Body of pancreas (tissue), 4 donors: ENCODE data around the gene DLG1.

Experiments
- CTCF ChIP-seq, 7 experiments: fragments of 450-650 bp in 4 of 7; fragments of 200-600 bp in 3 of 7; sonication (generic) in 3 of 7; IDR thresholded peaks; one replicate each; pipeline ENCODE4 v1.5.1; 2016 to 2019; ENCODE audit warnings: antibody characterized with exemption in 7 of 7
- POLR2A ChIP-seq, 3 donors: fragments of 450-650 bp; IDR thresholded peaks; one replicate each; pipeline ENCODE4 v1.6.1; 2016; ENCODE audit warnings: antibody characterized with exemption in 3 of 3, mild to moderate bottlenecking in 2 of 3

- no peak for TF ChIP-seq CTCF (IDR thresholded peaks at IDR 0.05)
- TF ChIP-seq POLR2A (IDR thresholded peaks at IDR 0.05) = no peak
Observed at GRCh38 chr3:197122394-197122793, 176.0 kb downstream of the DLG1 start.
